ENCODE results near the gene SH3GL1. TPM values are rescaled to one million over a fixed set of nuclear protein-coding genes. Genes with fewer than 3 reads are reported as not detected.

The SH3GL1 gene
- polyA plus RNA-seq, 1 donor (not counting 4 experiments of a cell fraction or from before 2014, with no cell fraction given): 47.4 TPM

GRCh38 chr19:4358709-4359626 is 41.4 kb downstream of the SH3GL1 start:
- peaks cover 16 to 28% of the 10 kb centered on the region in 2 experiments for H3K36me3 ChIP-seq (ENCODE audit: control insufficient read depth in 2 of 2, extremely low read depth in 1 of 2, insufficient read depth in 2 of 2, low read length in 2 of 2)

GRCh38 chr19:4357921-4358326 is 42.4 kb downstream of the SH3GL1 start:
- DNase-seq (ENCODE audit: low read depth, low spot score): no peak
- no peak for FAIRE-seq
- no peaks in the 10 kb centered on the region for H3K4me1 ChIP-seq (ENCODE audit: control insufficient read depth, extremely low read depth, insufficient read depth, low read length)
- H3K27me3 ChIP-seq (ENCODE audit: control insufficient read depth, extremely low read depth, insufficient read depth, low read length): no peaks in the 10 kb centered on the region
- no peaks in the 10 kb centered on the region for H3K9me1 ChIP-seq (ENCODE audit: control insufficient read depth, extremely low read depth, insufficient read depth, low read length)
- no peak overlapping the region for H3K4me3 ChIP-seq (ENCODE audit: control insufficient read depth in 2 of 3, extremely low read depth in 1 of 3, insufficient read depth in 2 of 3, low read depth in 1 of 3, low read length in 3 of 3)
- no peaks in the 10 kb centered on the region for H3K79me2 ChIP-seq (ENCODE audit: control insufficient read depth, insufficient read depth, low read length)
- H3K9me3 ChIP-seq (ENCODE audit: control insufficient read depth, low read depth, low read length): no peaks in the 10 kb centered on the region
- dilution Hi-C loops (cut with MboI; ENCODE audit: extremely low pct_ligation_motif_present, low sequenced_read_pairs): no loop called here
- H3K27ac ChIP-seq (ENCODE audit: control insufficient read depth, insufficient read depth, low read length): no peak overlapping the region
- TF ChIP-seq CTCF (optimal IDR thresholded peaks at IDR 0.05 in 1 of 3, IDR thresholded peaks at IDR 0.05 in 1 of 3, conservative IDR thresholded peaks at IDR 0.05 in 1 of 3; ENCODE audit: extremely low read depth in 1 of 3, insufficient read depth in 2 of 3, low read length in 3 of 3) (no peak), EZH2 (IDR thresholded peaks at IDR 0.05; ENCODE audit: low read length) (no peak)
- H3K4me2 ChIP-seq (ENCODE audit: control insufficient read depth, extremely low read depth, insufficient read depth, low read depth, low read length): no peak overlapping the region
- peaks cover 11 to 22% of the 10 kb centered on the region in 2 experiments for H3K36me3 ChIP-seq (ENCODE audit: control insufficient read depth in 2 of 2, extremely low read depth in 1 of 2, insufficient read depth in 2 of 2, low read length in 2 of 2)
- no peak overlapping the region for H2AFZ ChIP-seq (ENCODE audit: control insufficient read depth, low read length)
- no peak overlapping the region for H3K9ac ChIP-seq (ENCODE audit: control insufficient read depth, extremely low read depth, insufficient read depth, low read length)
- no peaks in the 10 kb centered on the region for H4K20me1 ChIP-seq (ENCODE audit: control insufficient read depth, extremely low read depth, insufficient read depth, low read length)

More at GRCh38 chr19:4358709-4359626, 41.4 kb downstream of the SH3GL1 start:
- FAIRE-seq: no peak
- dilution Hi-C loops (cut with MboI; ENCODE audit: extremely low pct_ligation_motif_present, low sequenced_read_pairs): no loop called here
- Histone ChIP-seq H3K4me2 (ENCODE audit: control insufficient read depth, extremely low read depth, insufficient read depth, low read depth, low read length) (no peak overlapping the region), H3K9me3 (ENCODE audit: control insufficient read depth, low read depth, low read length) (no peaks in the 10 kb centered on the region), H3K79me2 (ENCODE audit: control insufficient read depth, insufficient read depth, low read length) (no peaks in the 10 kb centered on the region), H3K4me1 (ENCODE audit: control insufficient read depth, extremely low read depth, insufficient read depth, low read length) (no peaks in the 10 kb centered on the region), H2AFZ (ENCODE audit: control insufficient read depth, low read length) (no peak overlapping the region), H3K27ac (ENCODE audit: control insufficient read depth, insufficient read depth, low read length) (no peak overlapping the region), H3K4me3 (ENCODE audit: control insufficient read depth in 2 of 3, extremely low read depth in 1 of 3, insufficient read depth in 2 of 3, low read depth in 1 of 3, low read length in 3 of 3) (no peak overlapping the region), H4K20me1 (ENCODE audit: control insufficient read depth, extremely low read depth, insufficient read depth, low read length) (no peaks in the 10 kb centered on the region), H3K27me3 (ENCODE audit: control insufficient read depth, extremely low read depth, insufficient read depth, low read length) (no peaks in the 10 kb centered on the region), H3K9me1 (ENCODE audit: control insufficient read depth, extremely low read depth, insufficient read depth, low read length) (no peaks in the 10 kb centered on the region), H3K9ac (ENCODE audit: control insufficient read depth, extremely low read depth, insufficient read depth, low read length) (no peak overlapping the region)
- no peak for TF ChIP-seq CTCF (optimal IDR thresholded peaks at IDR 0.05 in 1 of 3, IDR thresholded peaks at IDR 0.05 in 1 of 3, conservative IDR thresholded peaks at IDR 0.05 in 1 of 3; ENCODE audit: extremely low read depth in 1 of 3, insufficient read depth in 2 of 3, low read length in 3 of 3)
- TF ChIP-seq EZH2 (IDR thresholded peaks at IDR 0.05; ENCODE audit: low read length): no peak
- no peak for DNase-seq (ENCODE audit: low read depth, low spot score)

Data from keratinocyte (primary cell).